ENCODE measurements around the gene NAB1. TPM values are rescaled to one million over a fixed set of nuclear protein-coding genes. Genes with fewer than 3 reads are reported as not detected.

Gene NAB1
- total RNA-seq, 1 donor = 34.4 TPM

- no peak for DNase-seq (ENCODE audit: low read depth)
- TF ChIP-seq CTCF (IDR thresholded peaks at IDR 0.05; ENCODE audit: insufficient read depth, low read length) = no peak
- peak overlapping the region; percentile 31 for H3K4me3 ChIP-seq (ENCODE audit: low read depth, low read length)
Measured at GRCh38 chr2:190651413-190651812, 2.5 kb downstream of the NAB1 start.

DNA sequence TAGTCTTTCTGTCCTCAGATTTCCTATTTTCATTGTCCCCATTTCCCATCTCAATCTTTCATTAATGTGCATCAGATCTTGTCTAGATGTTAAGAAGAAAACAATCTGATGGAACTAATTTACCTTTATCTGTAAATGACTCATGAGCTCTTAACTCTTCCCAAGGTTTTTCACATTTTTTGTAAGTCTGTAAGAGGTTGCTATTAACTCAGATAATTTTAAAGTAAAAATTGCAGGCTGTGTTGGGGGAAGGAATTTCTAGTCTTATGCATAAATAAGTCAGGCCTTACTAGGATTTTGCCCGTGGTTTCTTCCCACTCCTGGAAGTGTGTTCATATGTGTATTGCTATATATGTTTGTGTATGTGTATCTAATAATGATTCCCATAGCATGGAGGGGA is 4.3 kb downstream of the NAB1 start:
- no peak overlapping the region for H3K4me3 ChIP-seq (ENCODE audit: low read depth, low read length)
- no peak for DNase-seq (ENCODE audit: low read depth)
- TF ChIP-seq CTCF (IDR thresholded peaks at IDR 0.05; ENCODE audit: insufficient read depth, low read length) = no peak

DNA sequence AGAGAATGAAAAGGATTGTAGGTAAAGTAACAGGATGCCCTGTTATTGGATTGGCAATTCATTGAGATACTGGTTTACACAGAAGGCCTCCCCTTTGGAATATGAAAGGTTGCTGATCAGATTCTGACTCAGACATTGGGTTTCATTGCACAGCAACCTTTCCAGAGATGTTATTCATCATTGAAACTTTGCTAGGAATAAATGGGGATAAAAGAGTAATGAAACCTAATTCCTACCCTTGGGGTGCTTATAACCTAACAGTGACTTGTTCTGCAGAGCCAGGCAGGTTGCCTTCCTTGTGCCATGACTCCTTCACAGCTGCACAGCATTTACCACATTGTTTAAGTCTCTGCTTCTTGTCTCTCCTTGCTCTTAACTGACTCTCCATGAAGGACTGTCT is 5.0 kb downstream of the NAB1 start:
- no peak for DNase-seq (ENCODE audit: low read depth)
- H3K4me3 ChIP-seq (ENCODE audit: low read depth, low read length) = no peak overlapping the region
- TF ChIP-seq CTCF (IDR thresholded peaks at IDR 0.05; ENCODE audit: insufficient read depth, low read length) = no peak

- H3K4me3 ChIP-seq (ENCODE audit: low read depth, low read length) = no peak overlapping the region
- DNase-seq (ENCODE audit: low read depth) = no peak
- TF ChIP-seq CTCF (IDR thresholded peaks at IDR 0.05; ENCODE audit: insufficient read depth, low read length) = no peak
Measured at GRCh38 chr2:190655113-190655512, 6.2 kb downstream of the NAB1 start.

- no peak for TF ChIP-seq CTCF (IDR thresholded peaks at IDR 0.05; ENCODE audit: insufficient read depth, low read length)
- no peak overlapping the region for H3K4me3 ChIP-seq (ENCODE audit: low read depth, low read length)
- no peak for DNase-seq (ENCODE audit: low read depth)
Measured at GRCh38 chr2:190655570-190655969, 6.7 kb downstream of the NAB1 start.

- no peak for DNase-seq (ENCODE audit: low read depth)
- no peak for TF ChIP-seq CTCF (IDR thresholded peaks at IDR 0.05; ENCODE audit: insufficient read depth, low read length)
- H3K4me3 ChIP-seq (ENCODE audit: low read depth, low read length) = no peak overlapping the region
Measured at GRCh38 chr2:190656301-190656700, 7.4 kb downstream of the NAB1 start.

GRCh38 chr2:190657474-190658255 is 8.8 kb downstream of the NAB1 start:
- H3K4me3 ChIP-seq (ENCODE audit: low read depth, low read length) = no peak overlapping the region
- DNase-seq (ENCODE audit: low read depth) = no peak
- TF ChIP-seq CTCF (IDR thresholded peaks at IDR 0.05; ENCODE audit: insufficient read depth, low read length) = no peak

Data from fibroblast of the aortic adventitia (primary cell).